HuH-7.5 (cell line): ENCODE data around the gene MOG.
"Not testable (repeated sequence)": the region's sequence is repeated elsewhere in the genome, so short reads cannot be mapped to it uniquely, and the experiment has no call there.

Experiments used
- DNase-seq: peaks from one replicate; pipeline ENCODE4 v3.0.0; 2011; ENCODE audit warnings: low spot score

MOG gene

DNA sequence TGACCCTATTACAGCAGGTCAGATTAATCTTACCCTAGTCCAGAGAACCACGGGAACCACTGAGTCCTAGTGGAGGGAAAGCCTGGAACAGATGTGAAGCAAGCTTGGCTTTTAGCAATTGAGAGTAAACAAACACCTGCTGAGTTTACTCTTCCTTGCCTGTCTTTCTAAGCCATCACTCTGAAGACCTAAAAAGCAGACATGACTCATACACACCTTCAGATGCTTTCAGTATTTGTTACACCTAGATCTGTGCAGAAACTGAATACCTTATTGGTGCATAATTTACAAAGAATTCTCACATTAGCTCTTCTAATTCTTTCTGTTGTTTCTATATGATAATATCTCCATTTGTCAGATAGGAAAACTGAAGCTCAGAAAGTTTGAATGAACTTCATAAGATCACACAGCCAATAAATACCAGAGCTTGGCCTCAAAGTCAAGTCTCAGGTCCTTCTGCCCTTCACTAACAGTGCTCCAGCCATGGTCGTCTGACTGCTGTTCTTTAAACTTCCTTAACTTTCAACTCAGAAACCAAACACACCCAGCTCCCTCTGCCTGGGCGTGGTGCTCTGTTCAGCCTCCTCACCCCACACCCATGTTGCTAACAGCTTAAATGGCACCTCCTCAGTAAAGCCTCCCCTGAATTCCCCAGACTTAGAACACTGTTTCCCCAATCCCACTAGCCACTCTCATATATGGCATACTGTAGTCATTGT lies 15.3 kb upstream of the MOG start:
- no peak for DNase-seq

DNA sequence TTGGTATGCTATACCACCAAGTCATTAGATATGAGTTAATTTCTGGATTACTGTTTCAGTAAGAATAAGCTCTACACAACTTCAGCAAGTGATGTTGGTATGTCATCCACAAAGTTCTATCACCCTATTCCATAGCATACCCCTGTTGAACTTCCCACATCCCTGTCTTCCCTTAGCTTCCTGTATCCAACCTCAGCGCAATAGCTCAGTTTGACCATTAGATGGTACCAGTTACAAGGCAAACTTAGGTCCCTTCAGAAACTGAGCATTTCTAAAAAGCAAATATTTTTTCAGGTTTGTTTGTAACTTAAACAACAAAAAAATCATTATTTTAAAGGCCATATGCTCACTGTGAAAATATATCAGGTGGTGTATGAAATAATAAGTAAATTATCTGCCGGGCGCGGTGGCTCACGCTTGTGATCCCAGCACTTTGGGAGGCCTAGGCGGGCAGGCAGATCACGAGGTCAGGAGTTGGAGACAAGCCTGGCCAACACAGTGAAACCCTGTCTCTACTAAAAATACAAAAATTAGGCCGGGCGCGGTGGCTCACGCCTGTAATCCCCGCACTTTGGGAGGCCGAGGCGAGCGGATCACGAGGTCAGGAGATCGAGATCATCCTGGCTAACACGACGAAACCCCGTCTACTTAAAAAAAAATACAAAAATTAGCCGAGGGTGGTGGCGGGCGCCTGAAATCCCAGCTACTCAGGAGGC lies 8.8 kb upstream of the MOG start:
- DNase-seq: no peak

DNA sequence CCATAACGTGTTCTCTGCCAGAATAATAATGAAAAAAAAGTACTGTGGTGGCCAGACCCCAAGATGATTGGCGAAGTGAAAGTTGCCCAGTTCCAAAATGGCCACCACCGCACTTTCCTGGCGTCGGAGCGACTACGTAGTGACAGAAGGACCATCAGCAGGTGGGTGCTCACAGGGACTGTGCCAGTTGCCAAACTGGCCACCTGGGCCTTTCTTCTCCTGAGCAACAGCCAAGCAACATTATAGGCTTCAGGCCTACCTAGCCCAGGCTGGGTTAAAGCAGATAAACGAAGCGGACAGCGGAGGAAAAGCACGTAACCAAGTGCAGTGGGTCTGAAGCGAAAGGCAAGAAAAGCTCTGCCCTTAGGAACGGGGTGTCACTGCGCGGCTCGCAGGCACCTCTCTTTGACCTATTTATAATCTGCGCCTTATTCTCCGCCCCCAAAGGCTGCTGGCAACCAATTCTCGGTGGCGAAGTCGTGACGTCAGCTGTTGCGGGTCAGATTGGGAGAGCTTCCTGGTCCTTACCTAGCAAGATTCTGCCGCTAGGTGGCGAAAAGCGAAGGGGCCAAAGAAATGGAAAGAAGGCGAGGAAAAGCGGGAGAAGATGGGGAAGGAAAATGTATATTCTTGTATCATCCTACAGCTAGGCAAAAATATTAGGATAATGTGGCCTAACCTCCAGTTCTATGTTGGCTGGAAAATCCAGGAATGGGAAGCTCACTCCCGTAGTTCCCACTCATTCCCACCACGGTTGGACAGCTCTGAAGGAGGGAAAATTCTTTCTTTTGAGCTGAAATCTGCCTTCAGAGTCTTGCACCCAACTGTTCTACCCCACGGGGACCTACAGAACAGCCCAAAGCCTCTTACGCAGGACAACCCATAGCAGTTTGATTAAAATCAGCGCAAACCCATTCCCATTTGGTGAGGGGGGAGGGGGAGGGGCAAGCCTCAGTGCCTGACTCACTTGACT lies 6.9 kb upstream of the MOG start:
- DNase-seq: peak; percentile 68

DNA sequence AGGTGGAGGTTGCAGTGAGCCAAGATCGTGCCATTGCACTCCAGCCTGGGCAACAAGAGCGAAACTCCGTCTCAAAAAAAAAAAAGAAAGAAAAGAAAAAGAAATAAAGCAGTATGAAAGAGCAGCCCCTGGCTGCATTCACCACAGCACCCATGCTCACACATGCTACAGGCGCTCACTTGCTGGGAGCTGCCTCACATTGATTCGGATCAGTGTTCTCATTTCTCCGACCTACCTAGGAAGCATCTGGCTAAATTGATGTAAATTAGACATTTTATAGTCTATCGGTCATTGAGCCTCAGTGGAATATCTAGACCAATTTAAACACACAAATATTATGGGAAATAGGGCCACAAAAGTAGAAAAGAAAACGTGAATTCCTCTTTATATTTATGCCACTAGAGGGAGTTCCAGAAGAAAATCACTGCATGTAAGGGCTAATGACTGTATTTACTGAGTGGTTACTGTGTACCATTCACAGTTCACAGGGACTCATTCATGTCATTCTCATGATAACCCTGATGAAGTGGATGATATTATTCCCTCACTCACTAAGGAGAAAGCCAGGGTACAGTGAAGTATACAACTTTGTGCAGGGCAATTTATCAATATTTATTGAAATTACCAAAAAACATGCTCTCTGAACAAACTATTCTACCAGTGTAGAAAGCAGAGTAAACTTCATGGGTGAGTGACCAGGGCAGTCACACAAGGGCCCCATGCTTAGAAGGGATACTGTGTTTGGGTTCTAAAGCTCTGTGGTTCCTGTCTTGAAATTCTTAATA lies 5.3 kb upstream of the MOG start:
- no peak for DNase-seq

DNA sequence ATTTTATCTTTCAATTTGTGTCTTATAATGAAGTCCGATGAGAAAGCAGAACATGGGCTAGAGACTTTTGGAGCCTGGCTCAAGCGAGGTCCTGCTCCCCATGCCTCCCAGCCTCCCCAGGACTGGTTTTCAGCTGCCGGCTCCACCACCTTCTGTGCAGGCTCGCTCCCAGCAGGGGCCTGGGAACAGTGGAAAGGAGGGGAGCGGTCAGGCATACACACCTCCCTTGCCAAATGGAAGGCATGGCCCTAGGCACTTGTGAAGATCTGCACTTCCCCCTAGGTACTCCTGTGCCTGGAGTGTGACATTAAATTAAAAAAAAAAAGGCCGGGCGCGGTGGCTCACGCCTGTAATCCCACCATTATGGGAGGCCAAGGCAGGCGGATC lies 4.7 kb upstream of the MOG start:
- no peak for DNase-seq

DNA sequence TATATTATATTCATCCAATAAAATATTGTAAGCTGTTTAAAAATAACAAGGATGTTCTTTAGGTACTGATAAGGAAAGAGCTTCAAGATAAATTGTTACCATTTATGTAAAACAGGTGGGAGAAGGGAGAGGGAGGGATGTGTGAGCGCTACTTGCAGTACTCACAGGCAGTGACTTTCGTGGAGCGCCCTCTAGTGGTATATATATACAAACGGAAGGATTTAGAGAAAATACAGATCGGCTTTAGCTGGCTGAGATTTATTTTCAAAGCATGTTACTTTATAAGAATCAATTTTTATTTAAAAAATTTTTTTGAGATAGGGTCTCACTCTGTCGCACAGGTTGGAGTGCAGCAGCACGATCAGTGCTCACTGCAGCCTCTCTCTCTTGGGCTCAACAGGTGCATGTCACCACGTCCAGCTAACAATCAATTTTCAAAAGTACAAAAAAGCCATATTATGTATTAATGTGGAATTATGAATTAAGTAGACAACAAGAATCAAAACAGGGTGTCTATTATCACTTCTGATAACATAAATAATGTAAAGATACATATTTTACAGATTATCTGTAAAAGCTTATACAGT lies 3.3 kb upstream of the MOG start:
- DNase-seq: no peak

DNA sequence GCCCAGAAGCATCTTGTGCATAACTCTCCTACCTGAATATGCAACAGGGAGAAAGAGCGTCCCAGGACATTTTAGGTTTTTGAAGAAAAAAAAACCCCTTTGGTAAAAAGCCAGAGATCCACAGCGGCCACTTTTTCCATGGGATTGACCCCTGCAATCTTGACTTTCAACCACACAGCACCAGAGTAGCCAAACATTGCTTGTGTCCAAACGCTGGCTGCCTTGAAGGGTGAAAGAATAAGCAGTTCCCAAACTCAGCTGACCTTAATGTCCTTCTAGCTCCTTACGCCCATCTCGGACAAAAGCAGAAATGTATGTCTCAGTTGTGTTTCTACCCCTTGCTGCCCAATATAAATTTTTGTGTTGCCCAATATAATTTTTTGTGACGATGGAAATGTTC lies 1.2 kb upstream of the MOG start:
- no peak for DNase-seq

DNA sequence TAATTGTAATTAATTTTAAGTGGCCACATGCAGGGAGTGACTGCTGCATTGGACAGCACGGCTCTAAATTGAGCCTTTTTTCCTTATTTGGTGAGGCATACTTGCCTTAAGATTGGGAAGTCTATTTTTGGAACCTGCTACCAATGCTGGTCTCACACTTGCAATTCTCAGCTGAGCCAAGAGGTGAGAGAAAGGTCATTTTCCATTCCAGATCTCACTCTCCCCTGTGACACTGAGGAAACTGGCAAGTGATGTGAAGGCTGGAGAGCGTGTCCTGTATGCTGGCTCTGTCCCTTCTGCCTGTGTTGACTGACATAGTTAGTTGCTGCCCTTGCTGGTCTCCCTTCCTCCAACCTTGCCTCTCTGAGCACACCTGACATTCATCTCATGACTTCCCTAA lies 735 bp upstream of the MOG start:
- DNase-seq: no peak

DNA sequence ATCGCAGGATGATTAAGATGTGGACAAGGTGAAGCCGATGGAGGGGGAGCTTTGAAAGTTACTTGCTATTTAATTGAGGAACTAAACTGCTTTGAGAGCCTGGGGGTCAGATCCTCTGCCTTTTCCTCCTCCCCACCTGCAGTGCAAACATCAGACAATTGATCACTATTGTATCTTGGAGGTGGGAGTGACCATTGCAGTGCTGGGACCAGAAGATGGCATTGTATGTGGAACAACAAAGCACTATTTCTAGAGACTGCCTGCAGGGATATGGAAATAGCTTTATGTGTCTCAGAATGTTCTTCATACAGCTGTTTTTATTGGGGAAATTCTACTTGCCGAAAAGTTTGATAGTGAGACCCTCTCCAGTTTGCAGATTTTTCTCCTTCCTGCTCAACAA lies 4.2 kb downstream of the MOG start:
- DNase-seq: no peak

DNA sequence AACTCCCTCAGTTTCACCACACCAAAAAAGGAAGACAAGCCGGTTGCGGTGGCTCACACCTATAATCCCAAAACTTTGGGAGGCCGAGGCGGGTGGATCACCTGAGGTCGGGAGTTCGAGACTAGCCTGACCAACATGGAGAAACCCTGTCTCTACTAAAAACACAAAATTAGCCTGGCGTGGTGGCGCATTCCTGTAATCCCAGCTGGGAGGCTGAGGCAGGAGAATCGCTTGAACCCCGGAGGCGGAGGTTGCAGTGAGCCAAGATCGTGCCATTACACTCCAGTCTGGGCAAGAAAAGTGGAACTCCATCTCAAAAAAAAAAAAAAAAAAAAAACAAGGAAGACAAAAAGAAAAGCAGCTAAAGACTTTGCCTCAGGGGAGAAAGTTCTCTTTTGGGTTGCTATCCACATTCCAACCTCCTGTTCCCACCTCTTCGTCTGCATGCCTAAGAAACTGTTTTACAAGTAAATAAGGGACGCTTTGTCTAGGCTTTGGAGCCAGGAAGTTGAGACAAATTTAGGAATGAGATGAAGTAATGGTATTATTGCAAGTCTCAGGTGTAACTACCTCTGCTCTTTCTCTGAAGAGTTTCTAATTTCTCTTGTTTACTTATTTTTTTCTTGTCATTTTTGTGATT lies 4.7 kb downstream of the MOG start:
- not testable (repeated sequence) for DNase-seq

DNA sequence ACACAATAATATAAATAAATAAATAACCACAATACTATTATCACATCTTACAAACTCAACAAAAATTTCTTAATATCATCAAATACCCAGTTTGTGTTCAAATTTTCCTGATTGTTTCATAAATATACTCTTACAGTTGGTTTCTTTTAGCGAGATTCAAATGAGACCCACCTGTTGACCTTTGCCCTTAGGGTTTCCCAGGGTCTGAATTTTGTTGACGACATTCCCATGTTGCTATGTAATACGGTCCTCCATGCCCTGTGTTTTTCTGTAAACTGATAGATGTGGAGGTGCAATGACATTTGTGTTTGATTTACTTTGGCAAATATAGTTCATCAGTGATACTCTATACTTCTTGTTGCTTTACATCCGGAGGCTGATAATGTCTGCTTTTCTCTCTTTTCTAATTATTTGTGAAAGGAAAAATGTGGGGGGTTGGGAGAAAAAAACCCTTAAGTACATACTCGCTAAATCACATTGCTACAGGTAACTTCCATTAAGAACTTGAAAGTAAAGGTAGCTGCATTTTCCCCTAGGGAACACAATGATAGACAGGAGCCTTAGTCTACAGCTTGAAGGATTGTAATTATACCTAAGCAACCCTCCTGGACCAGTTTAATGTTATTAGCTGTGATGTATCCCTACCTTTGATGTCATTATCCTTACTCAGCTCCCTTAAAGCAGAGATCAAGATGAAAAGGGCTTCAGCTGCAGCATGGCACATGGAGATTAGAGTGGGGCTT lies 6.6 kb downstream of the MOG start:
- no peak for DNase-seq

DNA sequence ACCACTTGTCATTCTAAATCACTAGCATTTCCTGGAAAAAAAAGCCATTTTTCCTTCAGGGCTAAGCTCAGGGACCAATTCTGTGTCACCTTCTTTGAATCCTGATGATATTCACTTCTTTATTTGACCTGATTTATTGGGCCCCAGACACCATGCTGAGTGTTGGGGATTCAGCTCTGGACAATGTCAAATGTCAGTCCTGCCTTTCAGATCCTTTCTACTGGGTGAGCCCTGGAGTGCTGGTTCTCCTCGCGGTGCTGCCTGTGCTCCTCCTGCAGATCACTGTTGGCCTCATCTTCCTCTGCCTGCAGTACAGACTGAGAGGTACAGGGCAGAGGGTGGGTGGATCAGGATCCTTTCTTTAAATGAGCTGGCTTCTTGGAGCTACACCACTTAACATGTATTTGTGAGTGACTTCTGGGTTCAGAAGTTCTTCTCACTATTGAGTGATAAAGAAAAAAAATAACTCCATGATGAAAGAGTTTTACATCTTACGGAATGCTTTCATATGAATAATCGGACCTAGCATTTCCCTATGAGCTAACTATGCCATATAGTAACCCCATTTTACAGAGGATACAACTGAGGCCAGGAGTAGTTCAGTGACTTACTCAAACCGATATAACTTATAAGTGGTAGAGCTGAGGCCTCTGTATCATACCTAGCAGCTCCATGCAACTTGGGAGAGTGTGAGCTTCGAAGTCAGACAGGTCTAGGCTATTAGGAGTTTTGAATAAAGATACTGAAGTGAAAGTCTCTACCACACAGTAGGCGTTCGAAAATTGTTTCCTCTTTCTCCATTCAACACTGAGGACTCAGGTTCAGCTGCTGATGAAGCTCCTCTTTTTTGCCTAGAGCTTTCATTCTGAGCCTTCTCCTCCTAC lies 9.3 kb downstream of the MOG start:
- no peak for DNase-seq

DNA sequence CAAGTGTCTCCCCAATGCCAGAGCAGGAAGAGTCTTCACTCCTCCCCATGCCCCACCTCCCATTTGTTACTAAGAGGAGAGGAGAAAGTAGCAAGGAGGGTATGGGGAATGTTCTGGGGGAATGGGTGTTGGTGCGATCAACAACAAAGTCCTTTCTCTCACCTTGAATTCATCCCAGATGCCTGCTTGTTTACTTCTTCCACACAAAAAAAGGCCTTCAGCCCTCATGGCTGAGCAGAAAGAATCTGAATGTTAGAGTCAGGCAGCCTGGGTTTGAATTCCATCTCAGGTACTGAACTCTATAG lies 9.9 kb downstream of the MOG start:
- DNase-seq: no peak

DNA sequence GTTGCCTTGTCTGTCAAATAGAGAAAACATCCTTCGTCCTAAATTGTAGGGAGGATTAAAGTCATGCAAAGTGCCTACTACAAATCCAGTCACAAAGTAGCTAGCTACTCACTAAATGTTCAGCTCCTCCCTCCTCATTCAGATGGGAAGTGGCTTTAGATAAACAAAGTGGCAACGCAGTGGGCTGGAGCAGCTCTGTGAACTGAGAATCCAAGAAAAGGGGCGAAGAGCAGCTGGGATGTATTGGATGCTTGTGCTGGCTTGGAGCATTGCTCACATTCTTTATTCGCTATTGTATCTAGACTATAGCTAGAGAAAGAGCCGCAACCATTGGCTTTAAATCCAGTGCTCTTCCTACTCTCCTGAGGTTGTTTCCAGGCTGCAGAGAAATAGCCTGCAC lies 10.3 kb downstream of the MOG start:
- DNase-seq: no peak

DNA sequence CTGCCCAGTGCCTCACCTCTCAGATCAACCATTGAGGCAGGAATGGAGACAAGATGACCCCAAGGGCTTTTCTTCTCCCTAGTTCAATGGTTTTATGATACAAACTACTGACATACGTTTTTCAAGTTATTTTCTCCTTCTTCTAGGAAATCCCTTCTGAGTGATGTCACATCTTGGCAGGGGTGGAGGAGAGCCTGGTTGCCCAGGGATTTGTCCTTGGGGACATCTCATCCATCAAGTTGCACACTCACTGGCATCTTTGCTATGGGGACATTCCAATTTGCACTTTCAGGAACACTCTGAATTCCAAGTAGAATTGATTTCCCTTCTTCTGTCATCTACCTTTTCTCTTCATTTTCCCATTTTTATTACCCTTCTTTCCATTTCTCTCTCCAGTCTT lies 14.1 kb downstream of the MOG start:
- no peak for DNase-seq

DNA sequence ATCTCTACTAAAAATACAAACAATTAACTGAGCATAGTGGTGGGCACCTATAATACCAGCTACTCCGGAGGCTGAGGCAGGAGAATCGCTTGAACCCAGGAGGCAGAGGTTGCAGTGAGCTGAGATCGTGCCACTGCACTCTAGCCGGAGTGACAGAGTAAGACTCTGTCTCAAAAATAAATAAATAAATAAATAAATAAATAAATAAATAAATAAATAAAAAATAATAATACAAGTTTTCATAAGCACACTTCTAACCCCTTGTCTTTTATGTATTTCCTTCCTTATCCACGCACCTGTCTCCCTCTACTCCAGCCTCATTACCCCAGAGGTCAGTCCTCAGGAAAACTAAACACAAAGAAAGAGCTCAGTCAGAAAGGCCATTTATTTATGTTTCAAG lies 15.2 kb downstream of the MOG start:
- DNase-seq: not testable (repeated sequence)

DNA sequence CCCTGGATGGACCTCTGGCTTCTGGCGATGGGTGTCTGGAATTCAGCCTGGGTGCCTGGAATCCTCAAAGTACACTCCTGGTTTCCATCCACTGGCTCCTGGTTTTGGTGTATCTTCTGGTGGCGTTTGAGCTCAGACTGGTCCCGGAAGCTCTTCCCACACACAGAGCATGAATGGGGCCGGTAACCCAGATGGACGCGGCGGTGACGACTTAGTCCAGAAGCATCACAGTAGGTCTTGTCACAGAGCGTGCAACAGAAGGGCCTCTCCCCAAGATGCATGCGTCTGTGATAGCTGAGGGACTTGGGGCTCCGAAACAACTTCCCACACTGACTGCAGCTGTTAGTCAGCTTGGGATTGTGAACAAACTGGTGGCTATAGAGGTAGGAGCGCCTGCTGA lies 16.3 kb downstream of the MOG start:
- no peak for DNase-seq

DNA sequence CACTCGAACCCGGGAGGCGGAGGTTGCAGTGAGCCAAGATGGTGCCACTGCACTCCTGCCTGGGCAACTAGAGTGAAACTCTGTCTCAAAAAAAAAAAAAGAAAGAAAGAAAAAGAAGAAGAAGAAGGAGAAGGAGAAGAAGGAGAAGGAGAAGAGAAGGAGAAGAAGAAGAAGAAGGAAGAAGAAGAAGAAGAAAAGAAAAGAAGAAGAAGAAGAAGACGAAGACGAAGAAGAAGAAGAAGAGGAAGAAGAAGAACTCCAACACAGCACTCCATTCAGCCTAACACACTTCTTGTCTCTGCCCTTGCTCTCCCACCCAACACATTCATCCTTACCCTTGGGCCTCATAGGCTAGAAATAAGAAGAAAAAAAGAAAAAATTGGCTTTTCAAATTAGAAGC lies 17.1 kb downstream of the MOG start:
- no peak for DNase-seq

DNA sequence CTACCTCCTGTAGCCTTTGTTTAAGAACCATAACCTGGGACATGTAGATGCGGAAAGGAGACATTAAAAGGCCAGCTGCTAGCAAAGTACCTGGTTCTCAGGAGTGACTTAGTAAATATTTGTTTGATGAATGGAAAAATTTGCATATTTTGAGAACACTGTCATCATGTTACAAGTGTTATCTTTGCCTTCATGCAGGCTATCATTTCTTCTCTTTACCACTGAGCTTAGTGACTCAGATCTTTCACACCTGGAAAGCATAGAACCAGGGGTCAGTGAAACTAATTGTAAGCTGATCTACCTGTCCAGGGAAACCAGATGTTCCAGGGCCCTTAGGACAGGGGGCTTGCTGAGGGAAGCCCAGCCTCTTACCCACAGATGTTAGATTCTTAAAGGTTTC lies 18.7 kb downstream of the MOG start:
- no peak for DNase-seq
